Measurements from ENCODE around the gene NADK2.

- TF ChIP-seq POLR2A (IDR thresholded peaks at IDR 0.05) (no peak), CTCF (IDR thresholded peaks at IDR 0.05) (no peak)
These were observed 3.0 kb downstream of the NADK2 start for GRCh38 chr5:36238502-36239295.
